K562 (cell line): Measurements from ENCODE around the gene CYLD. TPM values are rescaled to one million over a fixed set of nuclear protein-coding genes. Genes with fewer than 3 reads are reported as not detected.
A peak's percentile ranks its signal among the peaks of the same experiment; 100 is the strongest.

Source experiments
- ADNP ChIP-seq: fragments of 200-800 bp; sonication (Bioruptor generic); IDR thresholded peaks from 2 replicates; pipeline ENCODE4 v1.6.1; 2016; ENCODE audit warnings: missing genetic modification characterization, missing compliant biosample characterization
- CBX3 ChIP-seq, 2 experiments: IDR thresholded peaks; 1 replicate in 1 of 2; 2 replicates in 1 of 2; pipeline ENCODE4 v1.6.1; 2012; ENCODE audit warnings: inconsistent platforms in 2 of 2, low read length in 2 of 2, borderline replicate concordance in 1 of 2, control low read depth in 1 of 2
- CTBP1 ChIP-seq: fragments of 450-650 bp; IDR thresholded peaks from 2 replicates; pipeline ENCODE4 v1.6.1; 2016; ENCODE audit warnings: borderline replicate concordance
- DLX4 ChIP-seq: fragments of 250-450 bp; sonication (Bioruptor Pico); IDR thresholded peaks from 2 replicates; pipeline ENCODE4 v1.6.1; 2021; ENCODE audit warnings: mild to moderate bottlenecking
- ETS1 ChIP-seq: conservative IDR thresholded peaks from 2 replicates; pipeline ENCODE4 v1.6.1; 2011; ENCODE audit warnings: low read depth, mild to moderate bottlenecking, low read length; ENCODE audit not compliant: control insufficient read depth
- FOXA3 ChIP-seq, 2 experiments: fragments of 450-650 bp in 1 of 2; sonication (generic) in 1 of 2; formaldehyde crosslinking; IDR thresholded peaks in 1 of 2; conservative IDR thresholded peaks in 1 of 2; 2 replicates each; pipeline versions ENCODE4 v1.4.0 to v1.8.0; 2020 to 2022; ENCODE audit warnings: mild to moderate bottlenecking in 2 of 2, missing genetic modification reagents in 1 of 2
- GTF2E2 ChIP-seq: fragments of 200-800 bp; sonication (Bioruptor generic); IDR thresholded peaks from 2 replicates; pipeline ENCODE4 v1.6.1; 2016; ENCODE audit warnings: missing genetic modification characterization, missing compliant biosample characterization
- HIVEP1 ChIP-seq: fragments of 250-450 bp; sonication (Bioruptor Pico); IDR thresholded peaks from 2 replicates; pipeline ENCODE4 v1.4.0; 2020; ENCODE audit warnings: mild to moderate bottlenecking
- MBD2 ChIP-seq: sonication (generic); IDR thresholded peaks from 2 replicates; pipeline ENCODE4 v1.6.1; 2016; ENCODE audit warnings: low read depth, borderline replicate concordance
- MTA3 ChIP-seq: fragments of 450-650 bp; formaldehyde crosslinking; IDR thresholded peaks from 2 replicates; pipeline ENCODE4 v1.6.1; 2017; ENCODE audit warnings: mild to moderate bottlenecking, borderline replicate concordance
- NUFIP1 ChIP-seq: fragments of 450-650 bp; IDR thresholded peaks from 2 replicates; pipeline ENCODE4 v1.6.1; 2018; ENCODE audit not compliant: partially characterized antibody
- PHF21A ChIP-seq: fragments of 450-650 bp; IDR thresholded peaks from 2 replicates; pipeline ENCODE4 v1.6.1; 2017; ENCODE audit warnings: low read depth, borderline replicate concordance
- PRMT5 ChIP-seq: sonication (generic); formaldehyde crosslinking; IDR thresholded peaks from 2 replicates; pipeline ENCODE4 v1.5.0; 2020; ENCODE audit warnings: missing genetic modification reagents
- SAFB ChIP-seq: fragments of 200-400 bp; formaldehyde crosslinking; IDR thresholded peaks from 2 replicates; pipeline ENCODE4 v1.6.1; 2017; ENCODE audit warnings: low read depth, low read length, borderline replicate concordance
- SUPT5H ChIP-seq: fragments of 450-650 bp; IDR thresholded peaks from 2 replicates; pipeline ENCODE4 v1.6.1; 2016
- TFE3 ChIP-seq: fragments of 450-650 bp; formaldehyde crosslinking; IDR thresholded peaks from 2 replicates; pipeline ENCODE4 v1.4.0; 2020; ENCODE audit warnings: mild to moderate bottlenecking, mixed read lengths
- ZNF347 ChIP-seq: fragments of 450-650 bp; formaldehyde crosslinking; IDR thresholded peaks from 2 replicates; pipeline ENCODE4 v1.4.0; 2020; ENCODE audit warnings: low read depth, mild to moderate bottlenecking, moderate library complexity
- polyA plus RNA-seq, 8 experiments: library from polyadenylated mRNA; depleted of rRNA in 4 of 8; stranded (reverse) in 5 of 8; unstranded in 3 of 8; fragments of >200 nt; fragmentation: Nextera tagmentation in 2 of 8; fragmentation: Illumina TruSeq in 1 of 8; extraction: Ambion mirVana in 2 of 8; extraction: Trizol in 1 of 8; gene quantifications; 2 replicates each; pipeline versions ENCODE4 v1.2.1 to v1.2.3, GENCODE V29; 2011 to 2014; ENCODE audit warnings: inconsistent platforms in 1 of 8, missing spikeins in 1 of 8
- total RNA-seq, 7 experiments: library from RNA; depleted of rRNA in 6 of 7; stranded (reverse); fragments of >200 nt in 6 of 7; fragmentation: Illumina TruSeq in 2 of 7; extraction: Trizol in 2 of 7; gene quantifications; 2 replicates each; pipeline versions ENCODE4 v1.2.1 to v1.2.3, GENCODE V29; 2011 to 2021; ENCODE audit warnings: low replicate concordance in 1 of 7
- TF ChIP-seq, protein P1 (sequence below): fragments of 250-450 bp; sonication (Bioruptor Pico); IDR thresholded peaks from 2 replicates; pipeline ENCODE4 v1.4.0; 2020; ENCODE audit warnings: mild to moderate bottlenecking, moderate library complexity
- TF ChIP-seq, protein P2 (sequence below): fragments of 450-650 bp; IDR thresholded peaks from 2 replicates; pipeline ENCODE4 v1.6.1; 2017; ENCODE audit warnings: antibody characterized with exemption
- TF ChIP-seq, protein P3 (sequence below): sonication (generic); formaldehyde crosslinking; IDR thresholded peaks from 2 replicates; pipeline ENCODE4 v1.8.0; 2022; ENCODE audit warnings: mild to moderate bottlenecking, missing genetic modification reagents

Gene CYLD
- total and polyA plus RNA-seq, 9 of the 15 experiments (the other 6 are each of a cell fraction or from before 2014, with no cell fraction given) = 3.4 to 7.4 (median 5.3) TPM

DNA sequence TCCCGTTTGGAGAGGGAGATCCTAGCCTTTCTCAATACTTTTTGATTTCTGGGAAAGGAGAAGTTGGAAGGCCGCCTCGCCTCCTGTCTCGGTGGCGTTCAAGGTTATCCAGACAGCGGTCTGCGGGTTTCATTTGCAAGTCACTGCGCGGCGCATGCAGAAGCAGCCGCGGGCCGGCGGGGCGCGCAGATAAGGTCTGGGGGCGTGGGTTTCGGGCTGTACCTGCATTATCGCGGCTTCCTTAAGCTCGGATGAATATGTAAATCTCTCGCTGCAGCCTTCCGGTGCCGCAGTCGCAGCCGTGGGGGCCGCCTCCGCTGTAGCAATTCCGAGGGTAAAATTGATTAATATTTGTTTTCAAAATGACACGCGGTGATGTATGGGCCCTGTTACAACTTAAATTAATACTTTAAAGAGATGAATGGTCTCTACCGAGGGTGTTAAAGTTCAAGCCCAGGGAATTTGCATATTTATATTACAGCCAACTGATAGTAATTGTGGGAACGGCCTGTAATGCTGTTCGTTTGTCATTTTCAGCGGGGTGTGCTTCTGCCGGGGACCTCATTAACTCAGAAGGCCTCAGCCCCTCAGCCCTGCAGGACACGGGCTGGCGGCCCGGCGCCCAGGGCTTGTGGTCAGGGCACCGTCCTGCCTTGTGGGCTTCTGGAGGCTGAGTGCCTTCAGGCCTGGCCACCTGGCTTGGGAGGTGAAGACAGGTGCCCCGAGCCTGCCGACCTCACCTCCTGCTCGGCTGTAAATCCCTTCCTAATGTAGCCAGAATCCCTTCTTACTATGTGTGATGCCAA is 99.4 kb downstream of the CYLD start (continued):
- TF ChIP-seq TFE3 (CRISPR knock-in tag) (no peak), MTA3 (0 out of 2 replicates have a peak, but pooled peaks have one; percentile 37), DLX4 (CRISPR knock-in tag) (no peak), CBX3 (IDR thresholded peaks at IDR 0.05; ENCODE audit: borderline replicate concordance in 1 of 2, low read length in 2 of 2) (0 out of 3 replicates have a peak, but pooled peaks of 1 of the 2 experiments have one; percentile 57), SAFB (no peak), GTF2E2 (tag) (no peak), ADNP (tag) (no peak), CTBP1 (peak; percentile 81), PRMT5 (CRISPR knock-in tag) (no peak), HIVEP1 (CRISPR knock-in tag) (no peak), ETS1 (0 out of 2 replicates have a peak, but pooled peaks have one; percentile 67), MBD2 (peak; percentile 53; the same call in 1 of the 2 replicates), ZNF347 (CRISPR knock-in tag) (no peak), NUFIP1 (peak; percentile 17), FOXA3 (CRISPR knock-in tag; conservative IDR thresholded peaks at IDR 0.05 in 1 of 2, IDR thresholded peaks at IDR 0.05 in 1 of 2) (no peak), PHF21A (no peak), SUPT5H (no peak)
- TF ChIP-seq, protein P1, sequence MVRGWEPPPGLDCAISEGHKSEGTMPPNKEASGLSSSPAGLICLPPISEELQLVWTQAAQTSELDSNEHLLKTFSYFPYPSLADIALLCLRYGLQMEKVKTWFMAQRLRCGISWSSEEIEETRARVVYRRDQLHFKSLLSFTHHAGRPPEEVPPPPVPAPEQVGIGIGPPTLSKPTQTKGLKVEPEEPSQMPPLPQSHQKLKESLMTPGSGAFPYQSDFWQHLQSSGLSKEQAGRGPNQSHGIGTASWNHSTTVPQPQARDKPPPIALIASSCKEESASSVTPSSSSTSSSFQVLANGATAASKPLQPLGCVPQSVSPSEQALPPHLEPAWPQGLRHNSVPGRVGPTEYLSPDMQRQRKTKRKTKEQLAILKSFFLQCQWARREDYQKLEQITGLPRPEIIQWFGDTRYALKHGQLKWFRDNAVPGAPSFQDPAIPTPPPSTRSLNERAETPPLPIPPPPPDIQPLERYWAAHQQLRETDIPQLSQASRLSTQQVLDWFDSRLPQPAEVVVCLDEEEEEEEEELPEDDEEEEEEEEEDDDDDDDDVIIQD (CRISPR knock-in tag) = no peak
- TF ChIP-seq, protein P2, sequence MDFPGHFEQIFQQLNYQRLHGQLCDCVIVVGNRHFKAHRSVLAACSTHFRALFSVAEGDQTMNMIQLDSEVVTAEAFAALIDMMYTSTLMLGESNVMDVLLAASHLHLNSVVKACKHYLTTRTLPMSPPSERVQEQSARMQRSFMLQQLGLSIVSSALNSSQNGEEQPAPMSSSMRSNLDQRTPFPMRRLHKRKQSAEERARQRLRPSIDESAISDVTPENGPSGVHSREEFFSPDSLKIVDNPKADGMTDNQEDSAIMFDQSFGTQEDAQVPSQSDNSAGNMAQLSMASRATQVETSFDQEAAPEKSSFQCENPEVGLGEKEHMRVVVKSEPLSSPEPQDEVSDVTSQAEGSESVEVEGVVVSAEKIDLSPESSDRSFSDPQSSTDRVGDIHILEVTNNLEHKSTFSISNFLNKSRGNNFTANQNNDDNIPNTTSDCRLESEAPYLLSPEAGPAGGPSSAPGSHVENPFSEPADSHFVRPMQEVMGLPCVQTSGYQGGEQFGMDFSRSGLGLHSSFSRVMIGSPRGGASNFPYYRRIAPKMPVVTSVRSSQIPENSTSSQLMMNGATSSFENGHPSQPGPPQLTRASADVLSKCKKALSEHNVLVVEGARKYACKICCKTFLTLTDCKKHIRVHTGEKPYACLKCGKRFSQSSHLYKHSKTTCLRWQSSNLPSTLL = no peak
- TF ChIP-seq, protein P3, sequence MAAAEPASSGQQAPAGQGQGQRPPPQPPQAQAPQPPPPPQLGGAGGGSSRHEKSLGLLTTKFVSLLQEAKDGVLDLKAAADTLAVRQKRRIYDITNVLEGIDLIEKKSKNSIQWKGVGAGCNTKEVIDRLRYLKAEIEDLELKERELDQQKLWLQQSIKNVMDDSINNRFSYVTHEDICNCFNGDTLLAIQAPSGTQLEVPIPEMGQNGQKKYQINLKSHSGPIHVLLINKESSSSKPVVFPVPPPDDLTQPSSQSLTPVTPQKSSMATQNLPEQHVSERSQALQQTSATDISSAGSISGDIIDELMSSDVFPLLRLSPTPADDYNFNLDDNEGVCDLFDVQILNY (CRISPR knock-in tag) = no peak
